Natural killer cell (primary cell): Measurements from ENCODE around the gene WTAP. TPM values are rescaled to one million over a fixed set of nuclear protein-coding genes. Genes with fewer than 3 reads are reported as not detected.
"Not testable (repeated sequence)": the region's sequence is repeated elsewhere in the genome, so short reads cannot be mapped to it uniquely, and the experiment has no call there.

Experiments
- ATAC-seq, 3 donors: fragments of 150-1000 bp in 2 of 3; fragments of 200-7000 bp in 1 of 3; cut with Tn5 transposase; 1 replicate in 1 of 3; 2 replicates in 2 of 3; pipeline ENCODE4 v1.10.0; 2021; ENCODE audit warnings: mild to moderate bottlenecking in 2 of 3, moderate library complexity in 2 of 3
- DNase-seq, 2 donors: peaks; one replicate each; pipeline versions ENCODE4 v3.0.0 to v3.0.0-alpha.2; 2013 to 2021; ENCODE audit warnings: mixed read lengths in 1 of 2
- H3K27ac ChIP-seq: one replicate; pipeline ENCODE4 v1.5.1; 2013; ENCODE audit warnings: mild to moderate bottlenecking, low read length
- H3K27me3 ChIP-seq: one replicate; pipeline ENCODE4 v1.6.1; 2013; ENCODE audit warnings: low read length; ENCODE audit not compliant: control insufficient read depth, insufficient read depth
- H3K36me3 ChIP-seq: one replicate; pipeline ENCODE4 v1.6.1; 2013; ENCODE audit warnings: low read length; ENCODE audit not compliant: control insufficient read depth, insufficient read depth
- H3K4me1 ChIP-seq: one replicate; pipeline ENCODE4 v1.6.1; 2013; ENCODE audit warnings: low read length; ENCODE audit not compliant: control insufficient read depth, insufficient read depth
- H3K4me3 ChIP-seq: one replicate; pipeline ENCODE4 v1.5.1; 2013; ENCODE audit warnings: low read length
- H3K9me3 ChIP-seq: one replicate; pipeline ENCODE4 v1.6.1; 2013; ENCODE audit warnings: low read length; ENCODE audit not compliant: control insufficient read depth, insufficient read depth
- H3K27ac Mint-ChIP-seq, 2 donors: one replicate each; pipeline ENCODE4 v1.8.0; 2022; ENCODE audit warnings: mild to moderate bottlenecking in 2 of 2, mixed read lengths in 2 of 2, moderate library complexity in 1 of 2
- H3K27me3 Mint-ChIP-seq, 2 donors: one replicate each; pipeline ENCODE4 v1.8.0; 2022; ENCODE audit warnings: low read depth in 2 of 2, mixed read lengths in 2 of 2
- H3K36me3 Mint-ChIP-seq: one replicate; pipeline ENCODE4 v1.8.0; 2022; ENCODE audit warnings: mixed read lengths
- H3K4me1 Mint-ChIP-seq, 2 donors: one replicate each; pipeline ENCODE4 v1.8.0; 2022; ENCODE audit warnings: mixed read lengths in 2 of 2
- H3K4me3 Mint-ChIP-seq: one replicate; pipeline ENCODE4 v1.8.0; 2022; ENCODE audit warnings: mild to moderate bottlenecking, moderate library complexity, mixed read lengths
- H3K9me3 Mint-ChIP-seq, 2 donors: one replicate each; pipeline ENCODE4 v1.8.0; 2022; ENCODE audit warnings: mixed read lengths in 2 of 2
- CTCF ChIP-seq: fragments of 200-600 bp; IDR thresholded peaks from one replicate; pipeline ENCODE4 v1.8.0; 2022; ENCODE audit warnings: antibody characterized with exemption
- WGBS: methylation state at CpG from one replicate; pipeline ENCODE4 v1.1.7; 2013; ENCODE audit warnings: missing lambda C conversion rate; ENCODE audit not compliant: insufficient coverage; 5-methylcytosine and 5-hydroxymethylcytosine counted together
- intact Hi-C: fragments of 100-400 bp; cut with micrococcal nuclease; formaldehyde crosslinking; loops from one replicate; pipeline ENCODE4 v1.14.2; 2022
- total RNA-seq, 4 donors: library from RNA; stranded (reverse); fragments of 120-200 nt in 1 of 4; gene quantifications; one replicate each; pipeline versions ENCODE4 v1.2.3 to v1.2.4, GENCODE V29; 2013 to 2022

The WTAP gene
- total RNA-seq, 3 donors from 2014 or later (not counting 1 experiment from before 2014, with no cell fraction given) = 141 to 167 (median 164) TPM

DNA sequence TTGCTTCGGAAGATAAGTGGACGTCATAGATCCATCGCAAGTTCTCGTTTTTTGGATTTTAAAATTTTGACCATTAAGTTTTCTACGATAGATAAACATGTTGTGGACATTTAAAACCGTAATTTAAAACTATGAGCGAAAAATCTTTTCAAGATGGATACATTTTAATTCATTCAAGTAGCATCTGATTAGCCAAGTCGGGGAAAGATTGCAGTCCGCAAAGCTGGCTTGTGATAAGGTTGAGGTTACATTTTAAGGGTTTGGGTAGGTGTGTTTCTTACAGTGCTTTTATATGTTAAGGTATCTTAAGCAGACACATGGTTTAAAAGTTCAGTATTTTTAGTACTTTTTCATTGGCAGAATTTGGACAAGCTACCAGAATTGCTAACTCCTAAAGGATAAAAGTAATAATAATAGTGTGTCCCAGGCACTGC lies 1.2 kb downstream of the WTAP start:
- Histone ChIP-seq H3K4me3 (peak overlapping the region; percentile 92), H3K4me1 (peaks cover 24% of the 10 kb centered on the region), H3K9me3 (no peaks in the 10 kb centered on the region), H3K36me3 (peaks cover 2% of the 10 kb centered on the region), H3K27me3 (no peaks in the 10 kb centered on the region), H3K27ac (peak overlapping the region; percentile 95)
- TF ChIP-seq CTCF = no peak
- Mint-ChIP-seq H3K4me1 (peaks cover 42 to 60% of the 10 kb centered on the region in 2 donors), H3K36me3 (no peaks in the 10 kb centered on the region), H3K27me3 (no peaks in the 10 kb centered on the region), H3K27ac (peak overlapping the region; percentile 97 to 98), H3K4me3 (peak overlapping the region; percentile 89), H3K9me3 (no peaks in the 10 kb centered on the region)
- DNase-seq = peak in 1 of 2 donors; percentile 35
- intact Hi-C loops = no loop called here
- ATAC-seq = no peak
- under 1% methylated on average over 9 of the region's 9 CpGs for WGBS

- no peak for TF ChIP-seq CTCF
- Histone ChIP-seq H3K36me3 (peaks cover 2% of the 10 kb centered on the region), H3K27me3 (no peaks in the 10 kb centered on the region), H3K9me3 (no peaks in the 10 kb centered on the region), H3K27ac (peak overlapping the region; percentile 8), H3K4me3 (no peak overlapping the region), H3K4me1 (peaks cover 27% of the 10 kb centered on the region)
- H3K9me3 Mint-ChIP-seq = no peaks in the 10 kb centered on the region
- no peaks in the 10 kb centered on the region for H3K27me3 Mint-ChIP-seq
- H3K4me3 Mint-ChIP-seq = peak overlapping the region; percentile 89
- peaks cover 48 to 60% of the 10 kb centered on the region in 2 donors for H3K4me1 Mint-ChIP-seq
- intact Hi-C loops = no loop called here
- WGBS = 39% methylated on average over 4 of the region's 4 CpGs
- H3K36me3 Mint-ChIP-seq = no peaks in the 10 kb centered on the region
- ATAC-seq (no peak), DNase-seq (peak in 1 of 2 donors; percentile 26)
- H3K27ac Mint-ChIP-seq = peak overlapping the region; percentile 97 to 98
Measured at GRCh38 chr6:159729598-159730331, 2.5 kb downstream of the WTAP start.

DNA sequence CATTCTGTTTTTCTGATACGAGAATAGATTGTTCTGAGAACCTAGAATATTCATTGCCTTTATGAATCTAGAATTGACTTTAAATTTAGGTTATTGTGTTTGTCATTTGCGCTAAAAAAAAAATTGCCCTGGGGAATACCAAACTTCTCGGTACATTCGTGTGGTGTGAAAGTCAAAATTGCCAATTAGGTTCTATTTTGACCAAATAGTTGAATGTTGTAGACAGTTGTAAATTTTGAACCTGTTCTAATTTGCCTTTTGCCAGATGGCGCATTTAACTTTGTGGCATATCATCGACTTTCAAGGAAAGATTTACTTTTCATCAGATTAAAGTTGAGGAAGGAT lies 3.0 kb downstream of the WTAP start:
- no peaks in the 10 kb centered on the region for H3K27me3 ChIP-seq
- intact Hi-C loops = no loop called here
- Mint-ChIP-seq H3K4me3 (peak overlapping the region; percentile 63), H3K27me3 (no peaks in the 10 kb centered on the region), H3K27ac (peak overlapping the region in 1 of 2 donors; percentile 98), H3K36me3 (no peaks in the 10 kb centered on the region), H3K4me1 (peaks cover 50 to 60% of the 10 kb centered on the region in 2 donors), H3K9me3 (no peaks in the 10 kb centered on the region)
- peaks cover 28% of the 10 kb centered on the region for H3K4me1 ChIP-seq
- H3K36me3 ChIP-seq = peaks cover 2% of the 10 kb centered on the region
- H3K4me3 ChIP-seq = no peak overlapping the region
- TF ChIP-seq CTCF = no peak
- DNase-seq (no peak), ATAC-seq (no peak)
- 59% methylated on average over 6 of the region's 6 CpGs for WGBS
- H3K9me3 ChIP-seq = no peaks in the 10 kb centered on the region
- H3K27ac ChIP-seq = no peak overlapping the region

GRCh38 chr6:159732550-159732949 lies 5.2 kb downstream of the WTAP start:
- intact Hi-C loops, H3K36me3 ChIP-seq, H3K9me3 Mint-ChIP-seq, H3K36me3 Mint-ChIP-seq, H3K4me3 Mint-ChIP-seq, DNase-seq, H3K9me3 ChIP-seq, H3K27me3 ChIP-seq, H3K4me3 ChIP-seq, H3K27me3 Mint-ChIP-seq, H3K27ac ChIP-seq, ATAC-seq: not testable (repeated sequence)
- H3K4me1 Mint-ChIP-seq = peaks cover 42 to 47% of the 10 kb centered on the region in 2 donors
- peak overlapping the region; percentile 76 to 79 for H3K27ac Mint-ChIP-seq
- H3K4me1 ChIP-seq = peaks cover 26% of the 10 kb centered on the region
- WGBS = 81% methylated on average over 8 of the region's 12 CpGs

- peak overlapping the region; percentile 76 to 79 for H3K27ac Mint-ChIP-seq
- H3K4me1 ChIP-seq = peaks cover 26% of the 10 kb centered on the region
- ATAC-seq = peak in 2 of 3 donors; percentile 57 to 65
- H3K27me3 Mint-ChIP-seq, DNase-seq, H3K9me3 ChIP-seq, H3K9me3 Mint-ChIP-seq, H3K36me3 Mint-ChIP-seq, H3K27me3 ChIP-seq, intact Hi-C loops, H3K36me3 ChIP-seq, H3K27ac ChIP-seq, H3K4me3 ChIP-seq, H3K4me3 Mint-ChIP-seq: not testable (repeated sequence)
- H3K4me1 Mint-ChIP-seq = peaks cover 46 to 50% of the 10 kb centered on the region in 2 donors
- 77% methylated on average over 11 of the region's 12 CpGs for WGBS
Measured at GRCh38 chr6:159733395-159733794, 6.1 kb downstream of the WTAP start.
